ENCODE results near the gene ZNF277.

The ZNF277 gene

DNA sequence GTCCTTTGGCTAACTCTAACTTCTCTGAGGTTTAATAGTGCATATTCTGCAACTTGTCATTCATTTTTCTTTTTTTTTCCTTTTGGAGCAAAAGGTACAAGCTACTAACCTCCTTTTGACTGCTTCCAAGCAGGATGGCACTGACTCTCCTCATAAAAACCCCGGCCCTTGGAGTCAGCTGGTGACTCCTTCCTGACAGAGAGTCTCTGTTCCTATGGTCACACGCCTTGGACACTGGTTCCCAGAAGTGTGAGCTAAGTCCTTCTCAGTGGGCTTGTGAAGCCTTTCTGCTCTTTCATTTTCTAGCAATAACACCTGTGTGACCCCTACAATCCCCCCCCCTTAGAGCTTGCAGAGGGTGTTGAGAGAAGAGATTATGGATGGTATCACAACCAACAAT is 22.0 kb upstream of the ZNF277 start:
- no peak for DNase-seq (ENCODE audit: low read depth in 1 of 2, low spot score in 1 of 2)

DNA sequence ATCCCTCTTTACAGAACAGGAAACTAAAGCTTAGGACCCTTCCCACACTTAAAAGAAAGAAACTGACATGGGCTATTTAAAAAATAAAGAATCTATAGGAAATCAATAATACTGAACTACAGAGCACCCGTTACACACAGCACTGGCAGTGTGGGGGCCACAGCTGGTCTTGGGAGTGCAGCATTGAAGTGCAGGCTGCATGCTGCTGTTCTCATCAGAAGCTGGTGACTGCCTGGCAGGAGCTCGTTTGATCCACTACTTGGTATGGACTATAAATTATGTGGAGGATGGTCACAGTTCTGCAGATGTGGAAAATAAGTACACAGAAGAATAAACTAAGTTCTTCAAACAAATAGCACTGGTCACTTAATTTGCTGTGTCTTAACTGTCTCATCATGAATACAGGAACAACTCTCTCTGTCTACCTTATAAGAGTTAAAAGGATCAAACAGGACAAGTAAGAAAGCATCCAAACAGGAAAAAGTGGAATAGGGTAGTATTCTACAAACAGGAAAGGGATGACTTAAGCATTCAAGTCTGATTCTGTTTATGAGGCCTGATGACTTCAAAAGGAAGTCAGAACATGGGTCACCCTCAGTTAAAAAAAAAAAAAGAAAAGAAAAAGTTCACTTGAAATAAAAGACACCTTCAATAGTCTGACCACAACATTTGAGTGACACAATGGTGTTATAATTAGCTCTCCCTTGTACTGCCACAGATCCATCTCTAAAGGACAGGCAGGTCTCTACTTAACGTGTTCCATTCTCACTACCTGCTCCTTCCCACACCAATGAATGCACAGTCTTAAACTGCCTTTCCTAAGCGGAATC is 21.3 kb upstream of the ZNF277 start:
- DNase-seq (ENCODE audit: low read depth in 1 of 2, low spot score in 1 of 2) = no peak

DNA sequence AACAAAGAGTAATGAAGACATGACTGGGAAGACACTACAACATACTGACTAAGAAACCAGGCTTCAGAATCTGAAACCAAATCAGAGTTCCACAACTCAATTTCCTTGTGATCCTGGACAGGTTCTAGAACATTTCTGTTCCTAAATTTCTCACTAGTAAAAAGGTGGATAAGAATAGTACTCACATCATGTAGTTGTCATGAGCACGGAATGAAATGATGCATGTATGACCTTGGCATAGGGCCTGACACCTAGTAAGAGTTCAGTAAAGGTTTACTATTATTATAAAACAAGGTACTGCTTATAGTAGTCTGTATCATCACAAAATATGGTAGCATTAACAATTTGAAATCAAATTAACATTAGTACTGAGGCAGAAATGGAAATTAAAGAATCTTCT is 20.2 kb upstream of the ZNF277 start:
- DNase-seq (ENCODE audit: low read depth in 1 of 2, low spot score in 1 of 2) = no peak

DNA sequence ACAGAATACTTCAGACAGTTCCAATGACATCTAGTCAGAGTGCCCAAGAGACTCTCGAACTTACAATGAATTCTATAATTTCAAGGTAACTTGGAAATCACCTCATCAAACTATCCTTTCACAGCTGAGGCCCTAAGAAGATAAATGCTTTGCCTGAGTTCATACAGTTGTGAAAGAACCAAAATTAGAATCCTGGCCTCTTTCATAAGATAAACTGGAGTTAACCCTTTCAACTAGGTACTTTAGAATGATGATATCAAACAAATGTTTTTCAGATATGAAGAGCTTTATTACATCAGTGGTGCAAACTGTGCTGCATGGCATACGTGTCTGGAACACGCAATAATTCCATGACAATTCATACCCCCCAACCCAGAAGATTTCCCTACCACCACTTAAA is 18.2 kb upstream of the ZNF277 start:
- no peak for DNase-seq (ENCODE audit: low read depth in 1 of 2, low spot score in 1 of 2)

DNA sequence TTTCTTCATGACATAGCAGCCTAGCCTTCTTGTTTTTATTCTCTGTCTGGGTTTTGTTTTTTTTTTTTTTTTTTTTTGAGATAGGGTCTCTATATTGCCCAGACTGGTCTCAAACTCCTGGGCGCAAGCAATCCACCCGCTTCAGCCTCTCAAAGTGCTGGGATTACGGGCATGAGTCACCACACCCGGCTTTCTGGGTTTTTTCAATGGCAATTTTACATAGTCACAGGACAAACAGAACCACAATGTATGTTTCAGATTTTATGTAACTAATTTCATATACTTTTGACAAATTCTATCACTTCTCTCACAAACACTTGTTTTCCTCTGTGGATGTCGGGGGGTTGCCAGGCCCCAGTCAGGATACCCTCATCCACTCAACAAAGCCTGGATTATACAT is 16.8 kb upstream of the ZNF277 start:
- DNase-seq (ENCODE audit: low read depth in 1 of 2, low spot score in 1 of 2) = no peak

DNA sequence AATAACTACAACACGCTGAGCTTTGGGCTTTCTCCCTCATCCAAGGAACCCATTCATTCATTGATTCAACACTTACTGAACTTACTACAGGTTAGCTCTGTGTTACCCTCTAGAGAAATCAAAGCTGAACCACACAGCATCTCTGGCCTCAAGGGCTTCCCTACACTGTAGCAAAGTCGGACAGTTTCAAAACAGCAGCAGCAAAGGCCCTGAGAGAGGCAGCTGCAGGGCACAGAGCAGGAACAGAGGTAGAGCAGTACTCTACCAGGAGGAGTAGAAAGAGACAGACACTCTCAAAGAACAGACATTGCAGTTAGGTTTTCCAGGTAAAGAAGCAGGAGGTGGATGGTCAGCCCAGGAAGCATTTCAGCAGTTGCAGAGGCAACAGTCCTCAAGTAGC is 16.4 kb upstream of the ZNF277 start:
- DNase-seq (ENCODE audit: low read depth in 1 of 2, low spot score in 1 of 2) = no peak

DNA sequence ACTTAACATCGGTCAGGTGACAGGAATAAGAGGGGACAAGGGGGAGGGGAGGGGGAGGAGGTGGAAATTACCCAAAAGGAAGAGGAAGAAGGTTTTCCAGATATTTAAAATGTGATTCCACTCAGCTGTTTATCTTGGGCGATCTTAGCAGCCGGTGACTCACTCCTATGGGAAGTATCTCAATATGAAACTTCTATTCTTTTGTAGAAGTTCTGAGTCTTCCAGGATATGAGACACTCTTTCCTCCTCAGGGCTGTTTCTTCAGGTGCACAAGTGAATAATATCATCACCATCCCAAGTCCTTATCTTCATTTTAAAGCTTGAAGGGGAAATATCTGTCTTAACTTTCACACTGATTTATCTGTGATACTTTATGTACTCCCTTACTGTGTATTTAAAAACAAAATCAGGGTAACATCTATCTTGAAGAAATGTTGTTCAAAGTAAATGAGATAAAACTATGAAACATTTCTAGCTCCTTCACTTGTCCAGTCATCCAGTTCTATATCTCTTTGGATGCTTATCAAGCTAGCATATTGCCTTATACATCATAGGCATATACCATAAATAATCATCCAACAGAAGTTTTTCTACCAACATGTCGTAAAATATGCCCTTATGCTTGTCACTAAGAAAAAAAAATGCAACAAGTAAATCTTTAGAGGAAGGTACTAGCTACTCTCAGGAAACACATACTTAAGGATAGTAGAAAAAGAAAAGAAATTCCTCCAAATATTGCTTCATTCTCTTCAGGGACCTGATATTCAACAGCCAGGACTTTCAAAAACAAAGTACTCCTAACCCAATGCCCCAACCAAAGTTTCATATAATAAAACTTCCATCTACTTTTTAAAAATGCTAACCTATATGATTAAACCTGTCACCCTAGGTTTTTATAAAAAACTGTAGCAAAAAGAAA is 14.0 kb upstream of the ZNF277 start:
- DNase-seq (ENCODE audit: low read depth in 1 of 2, low spot score in 1 of 2) = no peak

DNA sequence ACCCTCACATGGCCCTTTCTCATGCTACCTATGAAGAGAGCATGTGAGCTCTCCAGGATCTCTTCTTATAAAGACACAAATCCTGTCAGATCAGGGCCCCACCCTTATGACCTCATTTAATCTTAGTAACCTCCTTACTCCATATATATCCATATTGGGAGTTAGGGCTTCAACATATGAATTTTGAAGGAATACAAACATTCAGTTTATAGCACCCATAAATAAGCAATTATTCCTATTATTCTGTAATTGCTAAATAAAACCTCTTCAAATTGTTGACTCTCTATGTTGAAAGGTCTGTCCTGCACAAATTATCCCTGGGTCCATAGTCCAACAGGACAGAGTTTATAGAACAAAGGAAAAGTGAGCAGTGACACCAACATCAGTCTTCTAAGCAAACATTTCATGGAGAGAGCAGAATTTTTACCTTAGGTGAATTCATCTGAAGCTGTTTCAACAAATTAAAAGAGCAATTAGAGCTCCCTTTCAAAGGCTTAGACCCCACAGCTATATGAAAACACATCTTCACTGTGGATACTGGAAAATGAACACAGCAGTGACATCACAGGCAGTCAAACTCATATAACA is 12.5 kb upstream of the ZNF277 start:
- no peak for DNase-seq (ENCODE audit: low read depth in 1 of 2, low spot score in 1 of 2)

DNA sequence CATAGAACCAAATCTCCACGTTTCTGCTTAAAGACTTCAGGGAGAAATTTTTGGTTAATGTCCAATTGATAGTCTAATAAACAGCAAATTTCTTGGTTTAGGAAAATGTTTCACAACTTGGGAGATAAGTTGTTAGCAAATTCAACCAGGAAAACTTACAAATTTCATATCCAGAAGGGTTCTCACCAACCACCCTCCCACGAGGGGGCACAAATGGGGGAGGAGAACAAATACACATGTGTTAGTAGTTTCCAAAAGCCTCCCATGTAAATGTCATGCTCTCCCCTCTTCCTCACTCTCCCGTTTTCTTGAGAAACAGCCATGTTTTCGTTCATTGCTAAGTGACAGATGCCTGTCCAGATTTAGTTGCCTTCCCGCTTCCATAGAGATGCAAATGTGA is 10.8 kb upstream of the ZNF277 start:
- no peak for DNase-seq (ENCODE audit: low read depth in 1 of 2, low spot score in 1 of 2)

DNA sequence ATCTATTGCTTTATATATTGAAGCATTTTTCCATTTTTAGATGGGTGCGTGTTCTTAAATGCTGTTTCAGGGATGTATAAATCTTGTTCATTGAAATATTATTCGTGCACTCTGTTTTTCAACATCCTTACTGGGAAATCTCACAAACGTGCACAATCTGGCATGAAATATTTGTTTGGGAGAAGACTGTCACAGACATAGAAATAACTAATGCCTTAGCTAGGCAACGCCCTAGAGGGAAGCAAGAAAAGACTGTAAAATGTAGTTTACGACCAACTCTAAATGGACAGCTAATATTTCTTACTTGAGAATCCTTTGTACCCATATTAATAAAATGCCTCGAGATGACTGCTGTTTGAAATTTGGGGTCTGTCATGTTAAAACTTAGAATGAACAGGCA is 9.2 kb upstream of the ZNF277 start:
- DNase-seq (ENCODE audit: low read depth in 1 of 2, low spot score in 1 of 2) = no peak

DNA sequence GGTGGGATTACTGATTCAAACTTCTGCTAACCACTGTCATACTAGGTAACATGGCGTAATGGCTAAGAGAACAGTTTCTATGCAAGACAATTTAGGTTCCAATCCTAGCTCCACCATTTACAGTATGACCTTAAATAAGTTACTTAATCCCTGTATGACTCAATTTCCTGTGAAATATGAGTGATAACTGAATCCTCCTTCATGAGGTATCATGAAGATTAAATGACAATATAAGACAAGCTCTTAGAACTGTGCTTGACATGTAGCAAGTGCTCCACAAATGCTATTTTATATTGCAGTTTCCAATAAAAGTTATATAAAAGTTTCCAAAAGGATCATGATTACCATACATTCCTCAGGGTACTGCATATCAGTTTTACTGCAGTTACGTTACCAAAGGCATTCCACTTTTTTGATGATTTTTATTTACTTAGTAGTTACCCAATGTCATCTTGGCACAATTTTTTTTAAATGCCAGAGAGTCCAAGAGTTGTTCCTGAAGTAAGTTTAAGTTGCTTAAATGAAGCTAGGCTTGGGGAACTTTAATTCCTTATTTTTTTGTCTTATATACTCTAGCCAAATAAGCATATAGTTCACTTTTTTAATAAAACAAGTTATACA is 7.3 kb upstream of the ZNF277 start:
- DNase-seq (ENCODE audit: low read depth in 1 of 2, low spot score in 1 of 2) = no peak

DNA sequence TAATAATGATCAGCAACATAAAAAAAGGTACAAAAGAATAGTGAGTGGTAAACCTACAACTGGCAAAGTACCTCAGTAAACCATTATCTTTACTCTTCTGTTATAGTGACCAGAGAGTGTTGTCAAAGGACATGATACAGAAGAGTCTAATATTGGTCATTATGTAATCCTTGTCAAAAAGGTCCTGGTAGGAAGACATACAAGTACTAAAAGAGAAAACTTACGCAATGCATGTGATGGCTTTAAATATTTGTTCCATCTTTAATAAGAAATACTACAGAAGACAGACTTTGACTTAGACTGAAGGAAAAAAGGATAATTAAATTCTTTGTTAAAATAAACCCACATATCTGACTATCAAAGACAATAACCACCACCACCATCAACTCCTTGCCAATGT is 6.8 kb upstream of the ZNF277 start:
- no peak for DNase-seq (ENCODE audit: low read depth in 1 of 2, low spot score in 1 of 2)

DNA sequence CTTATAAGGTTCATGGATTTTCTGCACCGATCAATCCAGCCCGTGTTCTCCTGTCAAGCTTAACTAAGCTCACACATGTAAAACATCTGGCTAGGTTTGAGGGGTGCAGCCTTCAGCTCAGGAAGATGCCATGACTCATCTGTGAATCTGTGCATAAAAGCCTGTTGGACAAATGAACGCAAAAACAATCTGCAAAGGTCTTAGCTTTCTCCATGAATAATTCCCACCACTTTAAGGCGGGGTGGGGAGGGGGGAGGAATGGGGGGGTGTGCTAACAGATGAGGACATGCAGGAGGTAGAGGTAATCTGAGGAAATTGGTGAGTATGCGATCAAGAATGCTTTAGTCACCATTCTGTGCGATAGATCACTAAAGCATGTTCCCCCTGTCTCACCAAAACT is 5.1 kb upstream of the ZNF277 start:
- no peak for DNase-seq (ENCODE audit: low read depth in 1 of 2, low spot score in 1 of 2)

DNA sequence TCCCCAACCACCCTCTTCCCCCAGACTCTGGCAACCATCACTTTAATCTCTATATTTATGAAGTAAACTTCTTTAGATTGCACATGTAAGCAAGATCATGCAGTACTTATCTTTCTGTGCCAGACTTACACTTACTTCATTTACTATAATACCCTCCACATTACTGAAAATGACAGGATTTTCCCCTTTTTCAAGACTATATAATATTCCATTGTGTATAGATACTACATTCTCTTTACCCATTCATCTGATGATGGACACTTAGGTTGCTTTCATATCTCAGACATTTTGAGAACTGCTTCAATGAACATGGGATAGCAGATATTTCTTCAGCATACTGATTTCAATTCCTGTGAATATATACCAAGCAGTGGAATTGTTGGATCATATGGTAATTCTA is 4.7 kb upstream of the ZNF277 start:
- no peak for DNase-seq (ENCODE audit: low read depth in 1 of 2, low spot score in 1 of 2)

DNA sequence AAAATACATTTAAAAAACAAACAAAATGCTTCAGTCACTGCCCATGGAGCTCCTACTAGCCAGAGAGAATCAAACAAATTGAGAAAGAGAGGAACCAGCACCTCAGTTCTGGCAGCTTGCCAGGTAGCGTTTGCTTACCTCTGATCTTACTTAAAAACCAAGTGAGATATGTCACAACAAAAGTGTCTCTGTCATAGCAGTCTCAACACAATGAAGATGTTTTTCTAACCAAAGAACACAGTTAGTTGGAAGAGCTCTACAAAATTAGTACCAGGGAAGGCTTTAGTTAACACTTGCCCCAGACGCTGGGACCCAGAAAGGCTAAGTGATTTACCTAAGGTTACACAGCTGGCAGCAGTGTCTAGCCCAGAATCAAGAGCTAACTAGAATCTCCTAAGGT is 3.7 kb upstream of the ZNF277 start:
- DNase-seq (ENCODE audit: low read depth in 1 of 2, low spot score in 1 of 2) = no peak

DNA sequence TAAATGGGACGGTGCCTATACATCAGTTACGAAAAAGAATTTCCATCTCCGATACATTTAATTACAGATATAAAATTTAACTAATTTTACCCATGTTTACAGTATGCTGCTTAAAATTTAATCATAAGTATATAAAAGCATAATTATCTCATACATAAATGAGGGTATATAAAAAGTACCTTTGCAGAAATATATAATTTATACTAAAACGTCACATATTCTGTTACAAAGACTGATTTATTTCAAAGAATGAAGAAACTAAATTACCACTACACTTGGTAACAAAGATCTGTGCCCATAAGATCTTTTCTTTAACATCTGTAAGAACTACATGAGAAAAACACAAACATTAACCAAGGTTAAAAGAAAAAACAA is 3.1 kb upstream of the ZNF277 start:
- DNase-seq (ENCODE audit: low read depth in 1 of 2, low spot score in 1 of 2) = no peak

DNA sequence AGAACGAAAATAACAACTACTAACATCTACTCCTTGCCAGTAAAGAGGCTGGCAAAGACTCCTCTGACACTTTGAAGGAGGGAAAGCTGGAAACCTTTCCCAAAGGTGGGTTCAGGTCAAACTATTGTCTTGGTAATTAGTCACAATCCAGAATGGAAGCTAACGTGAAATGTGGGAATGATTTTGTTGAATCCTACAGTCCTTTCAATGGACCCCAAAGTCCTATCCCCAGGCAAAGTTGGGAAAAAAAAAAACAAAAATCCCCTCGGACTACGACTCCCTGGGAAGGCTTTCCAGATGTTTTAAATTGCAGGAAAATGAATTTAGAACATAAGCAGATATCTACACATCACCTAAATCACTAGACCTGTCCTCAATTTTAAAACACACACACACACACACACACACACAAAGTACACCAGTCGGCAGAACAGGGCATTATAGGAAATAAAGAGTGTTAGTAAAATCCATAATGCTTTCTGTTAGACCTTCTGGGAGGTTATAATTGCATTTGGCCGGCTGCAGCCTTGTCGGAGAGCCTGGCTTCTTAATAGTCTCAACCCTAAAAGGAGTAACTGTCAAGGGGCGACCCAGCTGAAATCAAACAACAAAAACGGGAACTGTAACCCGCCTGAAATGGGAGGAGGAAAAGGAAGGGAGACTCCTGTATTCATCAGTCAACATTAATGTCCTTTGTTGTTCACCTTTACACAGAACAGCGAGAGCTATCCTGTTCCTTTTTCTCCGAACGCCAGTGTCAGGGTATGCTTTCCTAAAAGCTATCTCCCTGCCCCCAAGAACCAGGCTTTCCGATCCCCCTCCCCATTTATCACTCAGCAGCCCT is 1.8 kb upstream of the ZNF277 start:
- no peak for DNase-seq (ENCODE audit: low read depth in 1 of 2, low spot score in 1 of 2)

DNA sequence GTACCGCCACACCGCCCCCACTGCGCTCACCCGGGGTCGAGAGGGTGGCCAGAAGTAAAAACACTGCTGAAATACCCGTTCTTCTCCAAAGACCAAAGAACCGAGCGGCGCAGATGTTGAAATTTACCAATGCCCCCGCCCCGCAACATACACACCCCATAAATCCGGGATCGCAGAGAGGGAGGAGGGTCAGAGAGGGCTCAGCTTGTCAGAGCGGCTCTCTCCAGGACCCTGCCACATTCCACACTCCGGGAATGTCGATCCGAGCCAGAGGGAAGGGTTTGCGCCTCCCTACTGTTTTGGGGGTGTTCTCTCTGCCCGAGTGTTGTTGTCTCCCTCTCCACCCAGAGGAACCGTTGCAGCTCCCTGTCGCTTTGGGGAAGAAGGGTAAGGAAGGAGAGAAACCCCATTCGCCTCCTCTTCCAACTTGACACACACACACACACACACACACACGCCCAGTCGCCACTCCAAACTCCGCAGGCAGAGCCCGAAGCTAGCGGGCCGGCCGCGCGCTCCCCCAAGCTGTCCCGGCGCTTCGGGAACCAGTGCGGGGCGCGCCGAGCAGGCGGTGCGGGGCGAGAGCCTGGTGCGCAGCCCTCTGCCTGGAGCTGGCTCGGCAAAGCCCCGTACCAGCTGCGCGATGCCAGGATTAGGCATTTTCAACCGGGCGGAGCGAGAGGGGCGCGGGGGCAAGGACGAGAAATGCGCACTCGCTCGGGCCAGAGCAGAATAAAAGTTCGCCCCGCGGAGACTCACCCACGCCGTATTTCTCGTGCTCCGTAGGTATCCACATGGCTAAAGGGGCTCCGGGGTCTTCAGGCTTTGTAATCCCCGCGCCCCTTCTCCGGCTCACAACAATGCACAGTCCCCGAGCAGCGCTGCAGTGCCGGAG is 905 bp upstream of the ZNF277 start:
- peak in 1 of 2 donors; percentile 21 for DNase-seq (ENCODE audit: low read depth in 1 of 2, low spot score in 1 of 2)

DNA sequence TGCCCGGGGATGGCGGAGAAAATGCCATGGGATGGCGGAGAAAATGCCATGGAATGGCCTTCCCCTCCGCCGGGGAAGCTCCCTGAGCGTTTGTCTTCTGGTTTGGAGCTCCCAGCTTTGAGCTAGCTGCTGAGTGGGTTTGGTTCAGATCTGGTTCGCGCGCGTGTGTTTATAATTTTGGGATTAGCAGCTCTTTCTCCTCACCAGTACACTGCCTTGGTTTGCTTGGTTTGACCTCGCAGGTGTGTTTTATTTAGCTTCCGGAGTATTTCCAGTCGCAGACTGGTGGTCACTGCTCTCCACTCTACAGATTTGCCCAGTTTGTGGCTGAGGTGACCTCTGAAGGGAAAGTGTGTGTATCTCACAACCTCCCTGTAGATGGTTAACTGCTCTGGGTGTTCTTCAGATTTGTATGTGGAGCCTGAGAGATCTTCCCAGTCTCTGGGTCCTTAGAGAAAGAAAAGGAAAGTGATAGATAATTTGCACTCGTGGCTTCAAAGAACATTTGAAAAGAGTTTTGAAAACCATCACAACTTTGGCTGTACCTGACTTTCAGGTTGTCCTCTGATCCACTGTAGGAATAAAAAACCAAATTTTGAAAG is 597 bp downstream of the ZNF277 start:
- no peak for DNase-seq (ENCODE audit: low read depth in 1 of 2, low spot score in 1 of 2)
